Fibroblast of skin of left quadriceps (primary cell): Measurements from ENCODE around the gene CD93.

Experiments
- DNase-seq, 2 experiments: peaks; one replicate each; pipeline ENCODE4 v3.0.0-alpha.2; 2013; ENCODE audit warnings: low read depth in 2 of 2

CD93 gene

GRCh38 chr20:23034721-23035671 lies 51.1 kb downstream of the CD93 start, which contains the start of gene SSTR4:
Gene SSTR4 (plus strand): TSS chr20:23035312. CDS start chr20:23035484, 172 bp downstream.
- DNase-seq, result no peak

GRCh38 chr20:23033918-23034317 lies 52.2 kb downstream of the CD93 start:
- DNase-seq, result no peak

- DNase-seq, result no peak
These were observed 53.4 kb downstream of the CD93 start for GRCh38 chr20:23032750-23033078.

- DNase-seq, result no peak
These were observed 53.9 kb downstream of the CD93 start for GRCh38 chr20:23032056-23032749.

- DNase-seq, result no peak
These were observed 54.8 kb downstream of the CD93 start for GRCh38 chr20:23031346-23031745.
